ENCODE measurements around the gene SPON1. TPM values are rescaled to one million over a fixed set of nuclear protein-coding genes. Genes with fewer than 3 reads are reported as not detected.
"Not testable (repeated sequence)": the region's sequence is repeated elsewhere in the genome, so short reads cannot be mapped to it uniquely, and the experiment has no call there.

SPON1 gene
- total RNA-seq, 1 donor from 2014 or later: 22.4 TPM

- no peak overlapping the region for H3K4me3 ChIP-seq (ENCODE audit: low read depth, low read length)
- no peak for TF ChIP-seq CTCF (conservative IDR thresholded peaks at IDR 0.05; ENCODE audit: low read depth, low read length)
- no peak for DNase-seq (ENCODE audit: low read depth)
These were observed 12.1 kb downstream of the SPON1 start for GRCh38 chr11:13974631-13975030.

DNA sequence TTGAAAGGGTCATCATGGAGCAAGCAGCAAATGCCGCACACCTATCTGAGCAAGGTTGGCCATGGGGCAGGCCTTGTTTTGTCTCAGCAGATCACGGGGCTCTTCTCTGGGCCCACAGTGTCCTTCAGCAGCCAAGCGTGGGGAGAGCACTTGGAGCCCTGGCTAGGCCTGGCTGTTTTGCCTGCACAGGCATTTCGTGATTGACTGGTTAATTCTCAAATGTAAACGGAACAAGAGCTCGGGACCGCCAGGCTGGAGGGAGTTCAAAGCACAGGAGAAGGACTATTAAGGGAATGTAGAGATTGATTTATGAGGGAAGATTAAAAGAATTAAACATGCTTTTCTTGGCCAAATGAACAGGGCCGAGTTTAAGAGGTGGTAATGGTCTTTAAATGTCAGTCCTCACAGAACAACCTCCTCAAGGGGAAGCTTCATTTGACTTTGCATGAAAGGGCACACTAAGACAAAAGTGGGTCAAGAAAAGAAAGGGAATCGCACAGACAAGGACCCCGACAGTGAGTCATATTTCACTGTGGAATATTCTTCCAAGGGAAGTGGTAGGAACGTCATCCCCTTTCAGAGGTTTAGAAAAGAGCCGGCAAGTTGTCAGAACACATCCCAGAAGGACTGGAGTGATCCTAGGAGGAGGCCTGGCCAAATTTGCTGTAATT, 20.7 kb downstream of the SPON1 start:
- no peak for TF ChIP-seq CTCF (conservative IDR thresholded peaks at IDR 0.05; ENCODE audit: low read depth, low read length)
- DNase-seq (ENCODE audit: low read depth): no peak
- no peak overlapping the region for H3K4me3 ChIP-seq (ENCODE audit: low read depth, low read length)

- no peak overlapping the region for H3K4me3 ChIP-seq (ENCODE audit: low read depth, low read length)
- DNase-seq (ENCODE audit: low read depth): no peak
- no peak for TF ChIP-seq CTCF (conservative IDR thresholded peaks at IDR 0.05; ENCODE audit: low read depth, low read length)
These were observed 22.3 kb downstream of the SPON1 start for GRCh38 chr11:13984616-13985450.

- DNase-seq (ENCODE audit: low read depth); H3K4me3 ChIP-seq (ENCODE audit: low read depth, low read length): not testable (repeated sequence)
These were observed 24.2 kb downstream of the SPON1 start for GRCh38 chr11:13986695-13987094.

DNA sequence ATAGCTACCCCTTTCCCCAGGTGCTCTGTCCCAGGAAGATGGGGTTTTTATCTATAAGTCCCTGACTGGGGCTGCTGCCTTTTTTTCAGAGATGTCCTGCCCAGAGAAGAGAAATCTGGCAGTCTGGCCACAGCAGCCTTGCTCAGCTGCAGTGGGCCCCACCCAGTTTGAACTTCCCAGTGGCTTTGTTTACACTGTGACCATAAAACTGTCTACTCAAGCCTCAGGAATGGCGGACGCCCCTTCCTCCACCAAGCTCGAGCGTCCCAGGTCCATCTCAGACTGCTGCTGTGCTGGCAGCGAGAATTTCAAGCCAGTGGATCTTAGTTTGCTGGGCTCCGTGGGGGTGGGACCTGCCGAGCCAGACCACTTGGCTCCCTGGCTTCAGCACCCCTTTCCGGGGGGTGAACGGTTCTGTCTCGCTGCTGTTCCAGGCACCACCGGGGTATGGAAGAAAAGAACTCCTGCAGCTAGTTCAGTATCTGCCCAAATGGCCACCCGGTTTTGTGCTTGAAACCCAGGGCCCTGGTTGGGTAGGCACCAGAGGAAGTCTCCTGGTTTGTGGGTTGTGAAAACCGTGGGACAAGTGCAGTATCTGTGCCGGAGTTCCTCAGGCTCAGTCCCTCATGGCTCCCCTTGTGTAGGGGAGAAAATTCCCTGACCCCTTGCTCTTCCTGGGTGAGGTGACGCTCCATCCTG, 29.8 kb downstream of the SPON1 start:
- not testable (repeated sequence) for DNase-seq (ENCODE audit: low read depth); H3K4me3 ChIP-seq (ENCODE audit: low read depth, low read length)

- TF ChIP-seq CTCF (conservative IDR thresholded peaks at IDR 0.05; ENCODE audit: low read depth, low read length): no peak
- no peak for DNase-seq (ENCODE audit: low read depth)
- no peak overlapping the region for H3K4me3 ChIP-seq (ENCODE audit: low read depth, low read length)
These were observed 30.7 kb downstream of the SPON1 start for GRCh38 chr11:13993096-13993765.

GRCh38 chr11:13997881-13998280, 35.4 kb downstream of the SPON1 start:
- TF ChIP-seq CTCF (conservative IDR thresholded peaks at IDR 0.05; ENCODE audit: low read depth, low read length): no peak
- DNase-seq (ENCODE audit: low read depth): no peak
- no peak overlapping the region for H3K4me3 ChIP-seq (ENCODE audit: low read depth, low read length)

Measured in epithelial cell of proximal tubule (primary cell).